B cell (primary cell): ENCODE data around the gene CCL3.

ENCODE experiments used
- EZH2 ChIP-seq: IDR thresholded peaks from 2 replicates; pipeline ENCODE4 v1.6.1; 2012; ENCODE audit warnings: borderline replicate concordance, low read depth, mild to moderate bottlenecking, moderate library complexity, low read length; ENCODE audit not compliant: insufficient read depth, poor library complexity, severe bottlenecking
- TF ChIP-seq, protein P1 (sequence below): fragments of 200-600 bp; IDR thresholded peaks from one replicate; pipeline ENCODE4 v1.8.0; 2022; ENCODE audit warnings: antibody characterized with exemption, mild to moderate bottlenecking

GRCh38 chr17:36123431-36123830 lies 33.5 kb upstream of the CCL3 start:
- TF ChIP-seq, protein P1, sequence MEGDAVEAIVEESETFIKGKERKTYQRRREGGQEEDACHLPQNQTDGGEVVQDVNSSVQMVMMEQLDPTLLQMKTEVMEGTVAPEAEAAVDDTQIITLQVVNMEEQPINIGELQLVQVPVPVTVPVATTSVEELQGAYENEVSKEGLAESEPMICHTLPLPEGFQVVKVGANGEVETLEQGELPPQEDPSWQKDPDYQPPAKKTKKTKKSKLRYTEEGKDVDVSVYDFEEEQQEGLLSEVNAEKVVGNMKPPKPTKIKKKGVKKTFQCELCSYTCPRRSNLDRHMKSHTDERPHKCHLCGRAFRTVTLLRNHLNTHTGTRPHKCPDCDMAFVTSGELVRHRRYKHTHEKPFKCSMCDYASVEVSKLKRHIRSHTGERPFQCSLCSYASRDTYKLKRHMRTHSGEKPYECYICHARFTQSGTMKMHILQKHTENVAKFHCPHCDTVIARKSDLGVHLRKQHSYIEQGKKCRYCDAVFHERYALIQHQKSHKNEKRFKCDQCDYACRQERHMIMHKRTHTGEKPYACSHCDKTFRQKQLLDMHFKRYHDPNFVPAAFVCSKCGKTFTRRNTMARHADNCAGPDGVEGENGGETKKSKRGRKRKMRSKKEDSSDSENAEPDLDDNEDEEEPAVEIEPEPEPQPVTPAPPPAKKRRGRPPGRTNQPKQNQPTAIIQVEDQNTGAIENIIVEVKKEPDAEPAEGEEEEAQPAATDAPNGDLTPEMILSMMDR: no peak
- TF ChIP-seq EZH2: no peak
